HG03196 (cell line): ENCODE results near the gene RMC1.
"Not testable (repeated sequence)": the region's sequence is repeated elsewhere in the genome, so short reads cannot be mapped to it uniquely, and the experiment has no call there.

ENCODE experiments used
- ATAC-seq: cut with Tn5 transposase; IDR thresholded peaks from one replicate; pipeline ENCODE4 v1.9.1; 2021; ENCODE audit not compliant: unreplicated experiment

RMC1 gene

DNA sequence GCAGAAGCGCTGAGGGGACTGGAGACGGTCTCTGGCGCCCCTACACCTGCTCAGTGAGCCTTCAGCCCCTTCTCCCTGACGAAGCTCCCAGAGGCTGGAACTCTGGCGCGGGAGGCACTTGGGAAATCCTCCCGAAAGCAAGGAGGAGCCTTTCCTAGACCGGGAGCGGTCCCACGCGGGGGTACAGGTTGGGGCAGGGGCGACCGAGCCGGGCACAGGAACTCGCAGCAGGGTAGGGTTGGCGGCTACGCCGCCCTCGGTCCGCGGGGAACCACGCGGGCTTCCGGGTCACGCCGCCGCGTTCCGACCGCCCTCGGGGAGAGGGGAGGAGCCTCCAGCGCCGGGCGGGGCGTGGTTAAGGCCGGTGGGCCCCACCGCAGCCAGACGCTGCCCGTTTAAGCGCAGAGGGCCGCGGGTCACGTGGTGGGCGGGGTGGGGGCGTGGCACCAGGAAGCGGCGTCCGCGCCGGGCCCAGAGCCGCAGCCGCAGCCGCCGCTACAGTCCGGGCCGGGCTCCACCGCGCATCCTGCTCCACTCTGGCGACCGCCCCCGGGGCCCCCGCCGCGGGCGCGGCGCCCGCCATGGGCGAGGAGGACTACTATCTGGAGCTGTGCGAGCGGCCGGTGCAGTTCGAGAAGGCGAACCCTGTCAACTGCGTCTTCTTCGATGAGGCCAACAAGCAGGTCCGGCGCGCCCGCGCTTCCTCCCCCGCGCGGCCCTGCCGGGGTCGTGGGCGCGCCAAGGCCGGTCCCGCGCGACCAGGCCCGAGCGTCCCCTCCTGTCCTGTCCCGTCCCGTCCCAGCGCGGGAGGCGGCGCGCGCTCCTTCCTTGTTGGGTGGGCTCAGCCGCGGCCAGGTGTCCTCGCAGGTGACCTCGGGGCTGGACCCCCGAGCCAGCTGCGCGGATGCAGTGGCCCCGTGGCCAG lies at the start of gene RMC1:
TSS of gene RMC1 (plus strand) at position 474 of the 925 bp plus-strand sequence. CDS start at position 582, 108 bp downstream.
- peak; percentile 65 for ATAC-seq

DNA sequence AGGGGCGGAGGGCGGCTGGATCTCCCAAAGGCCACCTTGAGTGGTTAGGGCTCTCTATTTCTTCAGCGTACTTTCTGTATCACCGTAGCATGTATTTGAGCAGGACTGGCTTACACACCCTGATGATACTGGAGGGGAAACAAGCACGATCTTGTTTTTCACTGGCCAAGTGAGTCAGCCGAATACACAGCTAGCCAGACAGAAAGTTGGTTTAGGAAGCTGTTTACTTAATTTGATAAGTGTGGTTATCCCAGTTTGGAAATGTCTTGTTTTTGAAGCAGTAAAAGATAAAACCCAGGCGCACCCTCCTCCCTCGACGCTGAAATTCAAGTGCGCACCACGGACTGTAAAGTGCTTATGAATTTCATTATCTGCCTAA lies 49.6 kb upstream of the RMC1 start:
- ATAC-seq = no peak

DNA sequence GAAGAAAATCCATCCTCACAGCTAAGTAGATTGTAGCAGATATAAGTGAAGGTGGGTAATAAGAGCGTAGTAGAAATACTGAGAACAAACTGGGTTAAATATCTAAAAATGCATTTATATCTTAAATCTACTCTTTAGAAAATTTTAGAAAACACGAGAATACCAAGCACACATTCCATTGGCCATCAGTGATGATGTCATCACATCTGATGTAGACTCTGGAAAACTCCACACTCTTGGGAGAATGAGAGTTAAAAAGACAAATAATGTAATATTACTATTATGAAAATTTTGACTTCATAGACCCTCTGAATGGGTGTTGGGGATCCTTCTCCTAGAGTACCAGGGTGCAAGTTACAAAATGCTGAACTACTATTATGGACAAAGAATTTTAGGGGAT lies 46.5 kb upstream of the RMC1 start:
- no peak for ATAC-seq

DNA sequence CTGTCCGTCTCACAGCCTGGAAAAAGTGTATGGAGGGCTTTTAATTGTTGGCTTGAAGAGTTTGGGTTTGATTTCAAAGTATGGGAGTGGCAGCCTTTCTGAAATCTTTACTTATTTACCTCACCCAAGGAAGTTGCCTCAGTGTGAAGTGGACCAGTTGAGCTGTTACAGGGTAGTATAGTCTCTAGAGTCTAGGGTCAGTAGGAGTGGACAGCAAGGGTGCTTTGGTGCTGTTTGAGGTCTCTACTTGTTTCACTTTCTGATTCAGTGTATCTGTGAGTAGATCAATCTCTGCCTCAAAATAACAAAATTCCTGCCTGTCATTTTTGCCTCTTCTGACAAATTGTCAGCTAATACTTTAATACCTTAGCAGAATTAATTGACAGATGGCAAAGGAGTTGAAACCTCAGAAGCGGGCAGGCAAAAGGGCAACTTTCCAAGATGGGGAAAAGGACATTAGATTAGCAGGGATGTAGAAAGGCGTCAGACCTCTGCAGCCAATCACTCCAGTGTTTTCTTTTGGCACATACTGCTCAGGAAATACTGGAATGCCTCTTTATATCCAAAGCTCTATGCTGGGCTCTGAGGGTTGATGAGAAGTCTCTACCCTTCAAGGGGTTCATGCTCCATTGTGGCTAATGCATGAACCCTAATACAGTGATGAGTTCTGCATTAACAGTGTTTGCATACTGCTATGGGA lies 44.3 kb upstream of the RMC1 start:
- ATAC-seq = no peak

DNA sequence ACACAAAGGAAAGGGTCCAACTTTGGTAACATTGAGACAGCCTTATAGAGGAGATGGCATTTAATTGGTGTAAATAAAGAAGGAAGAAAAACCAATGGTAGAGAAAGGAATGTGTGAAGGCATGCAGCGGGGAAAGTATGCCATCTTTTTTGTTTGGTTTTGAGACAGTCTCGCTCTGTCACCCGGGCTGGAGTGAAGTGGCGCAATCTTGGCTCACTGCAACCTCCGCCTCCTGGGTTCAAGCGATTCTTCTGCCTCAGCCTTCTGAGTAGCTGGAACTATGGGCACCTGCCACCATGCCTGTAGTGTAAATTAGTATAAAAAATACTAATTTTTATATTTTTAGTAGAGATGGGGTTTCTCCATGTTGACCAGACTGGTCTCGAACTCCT lies 43.8 kb upstream of the RMC1 start:
- no peak for ATAC-seq

DNA sequence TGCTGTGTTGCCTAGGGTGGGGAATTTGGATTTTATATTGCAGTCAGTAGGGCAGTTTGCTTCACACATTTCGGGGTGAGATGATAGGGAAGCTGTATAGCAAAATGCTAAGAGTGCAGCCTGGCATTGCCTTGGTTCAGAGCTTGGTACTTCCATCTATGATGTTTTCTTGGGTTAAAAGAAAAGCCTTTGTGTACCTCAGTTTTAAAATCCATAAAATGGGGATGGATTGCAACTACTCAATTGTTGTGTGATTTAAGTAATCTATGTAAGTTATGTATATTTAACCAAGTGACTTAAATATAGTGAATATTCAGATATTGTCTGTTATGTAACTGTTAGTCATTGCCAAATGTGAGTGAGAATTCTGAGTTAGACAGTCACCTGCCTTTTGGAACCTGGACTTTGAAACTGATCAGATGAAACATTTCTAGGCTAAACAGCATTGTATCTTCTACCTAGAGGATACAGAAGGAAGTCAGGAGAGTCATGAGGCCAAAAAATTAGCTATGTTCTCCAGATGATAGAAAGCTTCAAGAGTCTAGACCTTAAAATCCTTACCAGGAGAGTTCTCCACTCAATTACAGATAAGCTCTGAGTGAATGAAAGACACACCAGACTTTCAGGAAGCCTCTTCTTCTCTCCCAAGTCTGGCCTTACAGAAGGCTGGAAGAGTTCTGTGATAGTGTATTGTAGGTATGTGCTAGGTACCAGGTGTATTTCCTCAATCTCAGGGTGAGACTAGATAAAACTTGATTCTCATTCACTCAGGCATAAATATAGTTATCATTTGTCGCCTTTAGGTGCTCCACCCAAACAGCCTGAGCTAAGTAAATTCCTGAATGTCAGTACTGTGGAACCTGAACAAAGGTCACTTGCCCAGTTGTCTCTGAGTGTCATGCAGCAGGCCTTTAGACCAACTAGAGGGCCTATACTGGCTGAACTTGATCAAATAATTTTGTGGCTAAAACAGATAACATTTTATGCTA lies 42.7 kb upstream of the RMC1 start:
- ATAC-seq = no peak

DNA sequence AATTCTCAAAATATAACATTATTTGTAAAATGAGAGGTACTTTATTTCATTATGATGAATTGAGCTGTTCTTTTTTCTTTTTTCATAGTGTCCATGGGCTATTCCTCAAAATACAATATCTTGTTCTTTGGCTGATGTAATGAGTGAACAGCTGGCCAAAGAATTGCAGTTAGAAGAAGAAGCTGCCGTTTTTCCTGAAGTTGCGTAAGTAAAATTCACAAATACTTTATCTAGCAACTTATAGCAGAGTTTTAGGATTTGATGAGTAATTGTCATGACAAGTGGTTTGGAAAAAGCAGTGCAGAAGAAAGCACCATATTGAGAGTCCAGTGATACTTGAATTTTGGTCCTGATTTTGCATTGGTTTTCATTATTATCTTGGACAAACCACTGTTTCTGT lies 40.4 kb upstream of the RMC1 start:
- ATAC-seq = no peak

DNA sequence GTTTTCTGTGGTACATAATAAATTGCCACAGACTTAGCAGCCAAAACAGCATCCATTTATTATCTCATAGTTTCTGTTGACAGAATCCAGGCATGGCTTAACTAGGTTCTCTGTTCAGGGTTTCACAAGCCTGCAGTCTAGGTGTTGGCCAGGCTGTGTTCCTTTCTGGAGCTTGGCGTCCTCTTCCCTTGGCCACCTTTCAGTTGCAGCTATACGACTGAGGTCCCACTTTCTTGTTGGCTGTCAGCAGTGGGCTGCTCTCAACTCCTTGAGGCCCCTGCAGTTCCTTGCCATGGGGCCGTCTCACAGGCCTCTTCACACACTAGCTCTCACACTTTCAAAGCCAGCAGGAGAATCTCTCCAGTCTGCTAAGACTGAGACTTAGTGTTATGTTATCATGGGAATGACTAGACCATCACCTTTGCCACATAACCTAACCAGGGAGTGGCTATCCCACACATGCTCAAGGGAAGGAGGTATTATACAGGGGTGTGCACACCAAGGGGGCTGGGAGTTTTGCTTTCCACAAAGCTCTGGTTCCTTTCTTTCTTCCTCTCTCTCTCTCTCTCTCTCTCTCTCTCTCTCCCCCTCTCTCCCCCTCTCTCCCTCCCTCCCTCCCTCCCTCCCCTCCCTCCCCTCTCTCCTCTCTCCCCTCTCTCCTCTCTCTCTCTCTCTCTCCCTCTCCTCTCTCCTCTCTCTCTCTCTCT lies 34.4 kb upstream of the RMC1 start:
- no peak for ATAC-seq

DNA sequence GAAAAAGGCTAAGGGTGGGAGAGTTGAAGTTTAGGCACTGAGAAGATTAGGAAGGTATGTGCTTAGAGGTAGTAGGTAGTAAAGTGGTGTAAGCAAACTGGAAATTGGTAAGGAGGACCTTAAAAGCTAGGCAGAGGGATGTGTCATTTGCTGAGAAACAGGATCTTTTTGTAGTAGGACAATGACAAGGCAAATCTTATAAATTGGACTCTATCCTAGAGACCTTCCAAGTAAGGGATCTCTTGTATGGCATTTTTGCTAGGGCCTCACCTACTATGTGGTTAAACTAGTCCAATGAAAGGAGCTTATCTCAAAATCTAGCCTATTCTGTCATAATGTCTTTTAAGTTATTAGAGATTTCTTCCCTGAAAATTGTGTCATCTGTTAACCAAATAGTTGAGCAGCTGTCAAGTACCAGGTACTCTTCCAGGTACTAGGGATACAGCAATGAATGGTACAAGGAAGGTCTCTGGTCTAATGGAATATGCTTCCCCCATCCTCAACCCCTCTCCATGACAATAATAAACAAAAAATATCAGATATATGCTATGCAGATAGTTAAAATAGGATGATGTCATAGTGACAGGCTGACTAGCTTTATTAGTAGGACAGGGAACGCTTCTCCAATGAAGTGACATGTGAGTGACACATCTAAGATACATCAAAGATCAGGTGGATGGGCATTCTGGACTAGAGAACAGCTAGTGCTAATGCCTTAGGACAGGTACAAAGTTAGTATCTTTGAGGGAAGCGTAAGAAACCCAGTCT lies 32.5 kb upstream of the RMC1 start:
- ATAC-seq = no peak

DNA sequence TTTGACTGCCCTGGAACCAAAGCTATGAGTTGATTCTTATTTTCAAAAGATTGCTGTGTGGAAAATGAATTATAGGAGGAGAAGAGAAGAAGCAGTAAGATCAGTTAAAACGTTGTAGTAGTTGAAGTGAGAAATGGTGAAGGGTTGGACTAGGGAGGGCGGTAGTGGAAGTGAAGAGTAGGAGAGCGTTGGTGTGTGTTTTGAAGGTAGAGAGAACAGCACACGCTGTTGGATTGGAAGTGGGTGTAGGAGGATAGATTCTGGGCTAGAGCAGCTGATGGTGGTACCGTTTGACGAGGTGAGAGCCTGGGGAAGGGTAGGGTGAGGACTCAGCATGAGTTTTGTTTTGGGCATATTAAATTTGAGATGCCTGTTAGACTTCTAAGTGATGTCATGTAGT lies 31.8 kb upstream of the RMC1 start:
- no peak for ATAC-seq

DNA sequence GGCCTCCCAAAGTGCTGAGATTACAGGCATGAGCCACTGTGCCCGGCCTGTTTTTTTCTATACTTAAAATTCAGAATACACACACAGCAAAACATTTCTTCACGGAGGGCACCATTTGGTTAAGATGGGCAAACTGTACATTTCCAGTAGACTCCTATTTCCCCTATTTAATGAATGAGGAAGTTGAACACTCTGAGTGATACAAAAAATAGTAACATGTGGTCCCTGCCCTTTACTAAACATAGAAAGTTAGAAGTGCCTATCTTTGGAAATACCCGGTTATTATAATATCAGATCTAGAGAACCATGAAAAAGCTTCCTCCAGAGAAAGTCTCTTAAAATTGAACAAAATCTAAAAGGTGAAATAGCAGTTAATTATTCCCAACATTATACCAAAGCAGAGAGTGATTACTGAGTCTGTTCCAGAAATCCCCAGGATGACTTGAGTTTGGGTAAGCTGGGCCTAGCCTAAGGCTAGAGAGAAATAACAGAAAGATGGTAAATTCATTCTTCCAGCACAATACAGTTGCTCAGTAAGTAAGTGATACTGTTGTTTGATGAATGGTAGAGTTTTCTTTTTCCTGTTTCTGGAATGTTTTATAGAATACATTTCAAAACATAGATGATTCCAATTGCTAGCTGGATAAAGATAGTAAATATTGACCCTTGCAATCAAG lies 23.3 kb upstream of the RMC1 start:
- ATAC-seq = no peak

DNA sequence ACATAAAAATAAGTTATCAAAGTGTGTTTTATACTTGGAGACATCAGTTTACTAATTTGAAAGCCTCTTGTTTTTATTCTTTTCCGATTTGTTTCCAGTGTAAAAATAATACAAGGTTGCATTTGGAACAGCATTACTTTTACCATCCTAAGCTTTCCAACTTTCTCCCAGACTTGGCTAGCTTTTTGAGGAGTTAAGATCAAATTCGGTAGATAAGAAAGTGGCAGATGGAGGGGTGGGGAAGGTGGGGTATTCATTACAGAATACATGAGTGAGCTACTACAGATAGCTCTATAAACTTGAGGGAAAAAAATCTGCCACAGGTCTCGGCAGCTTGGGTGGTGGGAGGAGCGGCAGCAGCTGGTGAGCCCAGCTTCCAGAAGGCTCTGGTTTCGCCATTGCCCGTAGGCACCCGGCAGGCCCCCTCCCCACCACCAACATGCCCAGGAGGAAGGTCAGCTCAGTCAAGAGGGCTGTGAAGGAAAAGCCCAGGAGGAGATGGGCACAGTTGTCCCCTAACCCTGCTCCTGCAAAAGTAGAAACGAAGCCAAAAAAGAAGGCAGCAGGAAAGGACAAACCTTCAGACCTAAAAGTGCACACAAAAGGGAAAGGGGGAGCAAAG lies 18.6 kb upstream of the RMC1 start:
- ATAC-seq = no peak

DNA sequence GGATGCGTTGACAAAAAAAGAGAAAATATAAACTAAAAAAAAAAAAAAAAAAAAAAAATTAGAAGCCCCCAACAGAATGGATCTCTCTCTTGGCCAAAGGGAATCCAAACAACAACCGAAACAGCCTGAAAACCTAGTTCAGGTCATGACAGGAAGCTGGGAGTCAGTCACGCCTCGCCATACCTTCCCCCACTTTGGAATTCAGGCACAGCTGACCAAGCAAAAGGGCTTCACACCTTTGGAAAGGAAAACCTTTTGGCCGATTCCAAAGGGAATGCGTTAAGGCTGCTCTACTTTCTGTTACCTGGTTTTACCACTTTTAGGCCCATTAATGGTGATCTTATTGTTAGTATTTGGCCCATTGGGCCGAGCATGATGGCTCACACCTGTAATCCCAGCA lies 17.9 kb upstream of the RMC1 start:
- ATAC-seq = no peak

DNA sequence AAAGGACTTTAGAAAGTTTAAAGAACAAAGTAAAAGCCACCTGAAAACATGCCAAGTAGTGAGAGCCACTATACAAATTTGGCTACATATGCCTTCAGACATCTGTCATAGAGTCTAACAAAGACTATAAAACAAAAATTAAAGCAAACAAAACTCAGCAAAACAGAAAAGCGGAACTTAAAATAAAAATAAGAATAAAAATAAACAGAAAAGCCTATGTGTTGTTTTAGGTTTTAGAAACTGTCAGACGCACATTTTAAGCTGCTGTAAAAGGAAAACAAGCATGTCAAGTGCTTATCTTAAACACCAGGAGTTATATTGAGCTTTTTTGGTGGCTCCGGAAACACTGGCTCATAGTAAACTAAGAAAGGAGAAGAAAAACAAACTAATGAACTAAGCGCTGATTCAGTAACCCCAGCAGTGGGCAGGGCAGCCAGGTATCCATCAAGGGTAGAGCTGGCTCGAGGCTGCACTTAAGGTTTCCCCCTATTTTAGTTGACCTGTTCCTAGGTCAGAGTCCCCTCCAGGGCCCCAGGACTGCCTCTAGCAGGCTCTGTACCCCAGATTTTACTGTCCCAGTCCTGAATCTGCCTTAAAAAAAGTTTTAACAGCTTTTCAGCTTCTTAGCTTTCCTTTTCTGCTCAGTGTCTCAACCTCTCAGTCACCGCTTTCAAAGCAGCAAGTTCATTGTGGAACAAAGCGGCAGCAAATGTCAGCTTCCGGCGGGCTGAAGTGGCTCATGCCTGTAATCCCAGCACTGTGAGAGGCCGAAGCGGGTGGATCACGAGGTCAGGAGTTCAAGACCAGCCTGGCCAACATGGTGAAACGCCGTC lies 15.4 kb upstream of the RMC1 start:
- peak; percentile 63 for ATAC-seq

DNA sequence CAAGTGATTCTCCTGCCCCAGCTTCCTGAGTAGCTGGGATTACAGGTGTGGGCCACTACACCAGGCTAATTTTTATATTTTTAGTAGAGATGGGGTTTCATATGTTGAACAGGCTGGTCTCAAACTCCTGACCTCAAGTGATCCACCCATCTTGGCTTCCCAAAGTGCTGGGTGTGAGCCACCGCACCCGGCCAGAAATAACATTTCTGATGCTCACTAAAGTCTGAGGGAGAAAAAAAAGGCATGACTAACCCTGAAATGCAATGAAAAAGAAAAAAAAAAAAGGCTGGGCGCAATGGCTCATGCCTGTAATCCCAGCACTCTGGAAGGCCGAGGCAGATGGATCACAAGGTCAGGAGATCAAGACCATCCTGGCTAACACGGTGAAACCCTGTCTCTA lies 13.7 kb upstream of the RMC1 start:
- ATAC-seq = not testable (repeated sequence)

DNA sequence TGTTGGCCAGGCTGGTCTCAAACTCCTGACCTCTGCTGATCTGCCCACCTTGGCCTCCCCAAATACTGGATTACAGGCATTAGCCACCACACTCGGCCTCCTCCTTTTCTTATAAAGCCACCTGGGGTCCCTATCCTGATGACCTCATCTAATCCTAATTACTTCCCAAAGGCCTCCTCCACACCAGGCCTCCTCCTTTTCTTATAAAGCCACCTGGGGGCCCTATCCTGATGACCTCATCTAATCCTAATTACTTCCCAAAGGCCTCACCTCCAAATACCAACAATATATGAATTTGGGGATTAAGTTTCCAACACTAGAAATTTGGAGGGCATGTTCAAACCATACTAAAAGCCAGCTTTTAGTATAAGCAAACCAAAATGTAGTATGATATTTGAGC lies 9.7 kb upstream of the RMC1 start:
- no peak for ATAC-seq

DNA sequence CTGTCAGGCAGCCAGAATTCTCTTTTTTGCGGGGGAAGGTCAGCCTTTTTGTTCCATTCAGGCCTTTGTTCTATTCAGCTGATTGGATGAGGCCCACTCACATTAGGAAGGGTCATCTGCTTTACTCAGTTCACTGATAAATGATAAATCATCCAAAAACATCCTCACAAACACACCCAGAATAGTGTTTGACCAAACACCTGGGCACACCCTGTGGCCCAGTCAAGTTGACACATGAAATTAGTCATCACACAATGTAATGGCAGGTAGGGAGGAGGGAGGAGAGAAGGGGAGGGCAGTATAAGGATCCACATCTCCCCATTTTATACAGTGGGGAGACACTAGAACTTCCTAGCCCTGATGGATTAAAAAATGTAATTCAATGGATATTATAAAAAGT lies 8.3 kb upstream of the RMC1 start:
- ATAC-seq = no peak
